SKM-1 treated with dmso at 0.1 percent for 144 hours (cell line): ENCODE results near the gene M1AP.
"Not testable (repeated sequence)": the region's sequence is repeated elsewhere in the genome, so short reads cannot be mapped to it uniquely, and the experiment has no call there.

Experiments used
- DNase-seq: peaks from one replicate; lab custom pipeline; 2025; ENCODE audit not compliant: unreplicated experiment; lab: John Stamatoyannopoulos, UW

The M1AP gene

GRCh38 chr2:74569686-74570085, 78.4 kb downstream of the M1AP start:
- DNase-seq, result no peak

- DNase-seq, result no peak
Observed at GRCh38 chr2:74567881-74568280, 80.2 kb downstream of the M1AP start.

DNA sequence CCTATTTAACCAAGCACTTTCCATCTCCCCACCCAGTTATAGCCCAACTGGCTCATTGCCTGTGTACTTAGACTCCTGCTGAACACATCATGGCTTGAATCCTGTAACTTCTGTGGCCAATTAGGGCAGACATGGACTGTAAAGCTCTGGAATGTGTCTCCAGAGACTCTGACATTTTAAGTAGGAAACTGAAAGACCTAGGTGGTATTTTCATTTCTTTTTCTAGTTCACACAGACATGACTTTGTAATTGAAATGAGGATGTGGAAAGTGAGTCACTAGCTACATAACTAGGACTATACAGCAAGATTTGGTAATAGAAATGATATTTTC, 81.4 kb downstream of the M1AP start:
- no peak for DNase-seq

GRCh38 chr2:74566076-74566753, 81.9 kb downstream of the M1AP start:
- no peak for DNase-seq

DNA sequence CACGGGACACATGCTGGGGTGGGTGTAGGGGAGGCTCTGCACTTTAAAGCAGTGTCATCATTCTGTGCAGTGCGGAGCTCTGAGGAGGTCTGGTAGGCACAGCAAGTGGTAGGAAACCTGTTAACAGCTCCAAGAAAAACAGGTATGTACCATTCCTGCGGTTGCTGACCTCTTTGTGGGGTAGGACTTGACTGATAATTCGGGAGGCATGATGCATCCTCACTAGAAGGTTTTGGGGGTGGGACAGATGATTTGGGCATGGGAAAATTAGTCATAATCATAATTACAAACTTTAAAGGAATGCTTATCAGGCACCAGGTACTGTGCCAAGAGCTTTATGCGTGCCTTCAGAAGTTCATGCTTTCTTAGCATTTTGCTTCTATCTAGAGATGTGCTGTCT, 83.9 kb downstream of the M1AP start:
- no peak for DNase-seq

GRCh38 chr2:74562126-74562775, 85.9 kb downstream of the M1AP start:
- no peak for DNase-seq

- not testable (repeated sequence) for DNase-seq
Observed at GRCh38 chr2:74561022-74561421, 87.1 kb downstream of the M1AP start.

GRCh38 chr2:74560591-74560990, 87.5 kb downstream of the M1AP start:
- no peak for DNase-seq

DNA sequence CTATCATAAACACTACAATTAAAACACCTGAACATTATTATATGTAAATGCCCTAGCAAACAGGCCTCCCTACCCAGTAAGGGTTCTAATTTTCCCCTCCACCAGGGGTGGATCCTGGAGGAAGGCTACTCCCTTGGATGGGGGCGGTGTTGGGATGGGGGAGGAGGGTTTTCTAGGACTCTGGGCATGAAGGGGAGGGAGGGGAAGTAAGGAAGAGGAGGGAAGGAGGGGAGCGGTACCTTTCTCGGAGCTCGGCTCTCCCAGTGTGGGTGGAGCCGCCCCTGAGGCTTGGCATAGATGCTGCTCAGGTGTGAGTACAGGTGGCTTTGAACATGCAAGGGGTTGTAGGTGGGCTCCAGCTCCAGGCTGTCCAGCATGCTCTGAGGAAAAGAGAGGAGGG, 88.2 kb downstream of the M1AP start:
- no peak for DNase-seq

DNA sequence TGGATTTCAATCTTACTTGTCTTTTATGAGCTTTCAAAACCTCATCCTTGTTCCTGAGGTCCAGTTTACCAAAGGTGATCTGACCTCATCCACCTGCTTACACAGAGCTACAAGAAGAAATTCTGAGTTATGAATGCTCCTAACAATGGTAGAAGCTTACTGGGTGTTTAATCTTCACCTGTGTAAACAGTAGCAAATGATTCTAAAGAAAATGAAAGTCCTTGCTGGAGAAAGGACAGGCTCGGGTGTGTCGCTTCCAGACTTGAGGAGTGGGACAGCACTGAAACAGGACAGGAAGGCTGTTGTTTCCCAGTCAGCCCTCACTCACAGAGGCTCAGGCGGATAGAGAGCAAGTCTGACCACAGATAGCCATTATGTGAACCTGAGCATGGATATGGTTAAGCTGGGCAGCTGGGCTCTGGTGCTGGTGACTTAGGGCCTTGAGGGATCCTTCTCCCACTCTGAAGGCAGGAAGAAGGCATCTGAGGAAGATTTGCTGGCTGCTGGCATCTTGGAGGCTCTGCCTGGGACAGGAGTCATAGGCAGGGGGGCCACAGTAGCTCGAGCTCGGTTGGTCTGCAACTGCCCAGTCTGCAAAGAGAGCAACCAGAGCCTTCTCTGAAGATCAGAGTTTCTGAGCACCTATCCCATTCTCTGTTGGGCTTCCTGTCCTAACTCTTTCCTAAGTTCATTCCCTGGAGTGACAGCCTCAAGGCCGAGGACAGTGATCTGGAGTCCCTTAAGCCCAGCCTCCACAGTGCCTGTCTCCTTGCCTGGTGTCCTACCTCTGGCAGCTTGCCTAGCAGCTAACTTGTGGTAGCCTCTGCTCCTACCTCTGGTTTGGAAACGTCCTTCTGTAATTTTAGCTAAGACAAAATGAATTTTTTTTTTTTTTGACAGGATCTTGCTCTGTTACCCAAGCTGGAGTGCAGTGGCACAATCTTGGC, 89.6 kb downstream of the M1AP start:
- no peak for DNase-seq

- no peak for DNase-seq
Observed at GRCh38 chr2:74556831-74557370, 91.2 kb downstream of the M1AP start.

DNA sequence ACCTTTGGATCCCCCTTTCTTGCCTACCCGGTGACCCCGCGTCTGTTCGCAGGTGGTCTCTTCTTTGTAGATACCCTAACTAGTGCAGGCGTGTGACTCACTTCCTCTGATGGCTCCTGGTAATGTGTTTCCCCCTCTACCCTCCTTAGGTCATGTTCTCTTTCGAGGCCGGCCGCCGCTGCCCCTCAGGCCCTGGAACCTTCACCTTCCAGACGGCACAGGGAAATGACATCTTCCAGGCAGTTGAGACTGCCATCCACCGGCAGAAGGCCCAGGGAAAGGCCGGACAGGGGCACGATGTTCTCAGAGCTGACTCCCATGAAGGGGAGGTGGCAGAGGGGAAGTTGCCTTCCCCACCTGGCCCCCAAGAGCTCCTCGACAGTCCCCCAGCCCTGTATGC, 92.0 kb downstream of the M1AP start:
- DNase-seq, result no peak

DNA sequence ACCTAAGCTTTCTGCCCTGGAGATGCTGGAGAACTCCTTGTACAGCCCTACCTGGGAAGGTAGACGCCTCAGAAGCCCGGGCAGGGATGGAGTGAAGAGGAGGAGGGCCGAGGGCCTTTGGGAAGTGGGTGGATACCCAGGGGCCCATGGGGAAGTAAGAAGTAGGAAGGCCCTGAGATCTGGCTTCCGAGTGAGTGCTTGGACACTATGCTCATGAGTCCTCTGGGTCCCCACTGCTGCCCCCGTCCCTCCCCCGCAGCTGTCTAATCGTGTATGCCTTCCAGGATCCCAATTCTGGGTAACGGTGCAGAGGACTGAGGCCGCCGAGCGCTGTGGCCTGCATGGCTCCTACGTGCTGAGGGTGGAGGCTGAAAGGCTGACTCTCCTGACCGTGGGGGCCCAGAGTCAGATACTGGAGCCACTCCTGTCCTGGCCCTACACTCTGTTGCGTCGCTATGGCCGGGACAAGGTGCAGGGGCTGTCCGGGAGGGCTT, 92.5 kb downstream of the M1AP start:
- peak; percentile 13 for DNase-seq

GRCh38 chr2:74554820-74555531, 93.2 kb downstream of the M1AP start:
- peak; percentile 25 for DNase-seq

- DNase-seq, result peak; percentile 49
Observed at GRCh38 chr2:74553892-74554819, 94.0 kb downstream of the M1AP start, which contains the start of the genes DOK1 and LOXL3. TSS of gene DOK1 (plus strand) at chr2:74554720. CDS start at chr2:74554755, 35 bp downstream. TSS of gene LOXL3 (minus strand) at chr2:74553942. CDS start at chr2:74552634, 1,308 bp downstream.

DNA sequence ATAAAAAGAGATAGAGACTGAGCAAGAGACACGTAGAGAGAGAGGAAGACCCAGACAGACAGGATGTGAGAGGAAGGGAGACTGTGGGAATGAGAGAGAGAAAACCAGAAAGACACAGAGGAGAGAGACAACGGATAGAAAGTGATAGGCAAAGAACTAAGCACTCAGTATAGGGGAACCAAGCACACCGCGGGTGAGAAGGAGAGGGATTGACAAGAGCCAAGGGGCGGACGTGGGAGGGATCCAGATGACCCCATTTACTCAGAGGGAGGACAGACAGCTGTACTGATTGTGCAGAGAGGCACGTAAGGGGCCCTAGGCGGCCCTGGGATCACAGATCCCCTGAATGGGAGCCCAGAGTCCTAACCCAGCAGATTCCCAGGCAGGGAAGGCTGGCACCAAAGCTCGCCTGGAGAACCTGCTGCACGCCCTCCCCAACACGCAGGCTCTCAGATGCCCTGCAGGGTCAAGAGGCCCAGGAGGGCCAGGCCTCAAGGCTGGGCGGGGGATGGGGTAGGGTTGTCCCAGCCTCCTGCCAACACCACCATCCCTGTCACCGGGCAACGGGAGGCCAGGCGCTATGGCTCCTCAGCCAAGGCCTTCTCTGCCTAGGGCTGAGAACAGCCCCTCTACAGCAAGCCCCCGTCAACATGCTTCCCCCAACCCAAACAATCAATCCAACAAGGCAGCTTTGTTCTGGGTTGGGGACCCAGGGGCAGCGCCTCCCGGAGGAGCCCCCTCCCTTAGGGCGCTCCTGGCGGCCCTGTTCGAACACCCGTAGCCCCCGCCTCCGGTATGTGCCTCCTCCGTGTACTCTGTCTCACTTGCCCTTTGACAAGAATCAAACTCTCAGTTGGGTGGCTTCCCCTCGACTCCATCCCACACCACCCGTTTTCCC, 95.0 kb downstream of the M1AP start:
- no peak for DNase-seq

DNA sequence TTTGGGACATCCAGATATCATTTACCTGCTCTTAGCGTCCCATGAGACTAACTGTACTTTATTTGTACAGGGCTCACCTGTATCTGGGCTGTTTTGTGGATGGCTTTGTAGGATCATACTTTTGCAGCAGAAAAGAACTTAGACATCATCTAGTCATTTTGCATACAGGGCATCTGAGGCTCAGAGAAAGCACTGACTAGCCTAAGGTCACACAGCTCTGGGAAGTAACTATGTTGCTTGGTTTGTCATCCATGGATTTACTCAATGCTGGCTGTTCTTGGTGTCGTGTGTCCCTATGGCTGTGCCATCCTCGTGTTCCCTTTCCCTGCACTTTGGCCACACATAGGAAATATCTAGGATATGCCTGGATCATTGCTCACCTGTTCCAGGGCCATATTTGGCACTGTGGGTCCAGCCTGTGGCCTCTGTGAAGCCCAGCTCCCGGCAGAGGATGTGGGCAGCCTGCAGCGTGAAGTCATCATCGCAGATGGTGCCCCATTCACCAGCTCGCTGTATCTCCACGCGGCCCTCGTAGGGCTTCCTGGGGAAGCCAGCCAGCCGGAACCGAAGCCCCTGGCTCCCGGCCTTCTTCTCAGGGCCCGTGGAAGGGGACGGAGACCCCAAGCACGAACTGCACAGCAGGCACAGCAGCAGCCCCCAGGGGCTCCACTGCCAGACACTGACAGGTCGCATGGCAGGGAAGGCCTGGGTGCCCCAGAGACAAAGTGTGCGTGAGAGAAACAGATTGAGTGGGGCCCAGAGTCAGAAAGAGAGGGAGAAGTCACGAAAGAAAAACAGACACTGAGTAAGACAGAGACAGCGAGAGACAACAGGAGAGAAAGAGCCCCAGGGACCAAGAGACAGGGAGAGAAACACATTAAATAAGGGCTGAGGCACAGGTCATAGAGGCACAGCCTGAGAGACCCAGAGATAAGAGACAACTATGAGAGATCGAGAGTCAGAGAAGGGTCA, 95.9 kb downstream of the M1AP start:
- no peak for DNase-seq
